ENCODE measurements around the gene ZFYVE28. TPM values are rescaled to one million over a fixed set of nuclear protein-coding genes. Genes with fewer than 3 reads are reported as not detected.

The ZFYVE28 gene
- total RNA-seq, 4 donors from 2014 or later: 8.9 to 19.1 (median 16.4) TPM

- Histone ChIP-seq H3K9me3 (no peaks in the 10 kb centered on the region), H3K27me3 (no peaks in the 10 kb centered on the region), H3K4me3 (replicated peaks in 1 of 3) (no peak overlapping the region), H3K4me1 (no peaks in the 10 kb centered on the region), H3K36me3 (no peaks in the 10 kb centered on the region), H3K27ac (no peak overlapping the region)
- intact Hi-C loops (cut with DNase I): no loop called here
- TF ChIP-seq, protein P1, sequence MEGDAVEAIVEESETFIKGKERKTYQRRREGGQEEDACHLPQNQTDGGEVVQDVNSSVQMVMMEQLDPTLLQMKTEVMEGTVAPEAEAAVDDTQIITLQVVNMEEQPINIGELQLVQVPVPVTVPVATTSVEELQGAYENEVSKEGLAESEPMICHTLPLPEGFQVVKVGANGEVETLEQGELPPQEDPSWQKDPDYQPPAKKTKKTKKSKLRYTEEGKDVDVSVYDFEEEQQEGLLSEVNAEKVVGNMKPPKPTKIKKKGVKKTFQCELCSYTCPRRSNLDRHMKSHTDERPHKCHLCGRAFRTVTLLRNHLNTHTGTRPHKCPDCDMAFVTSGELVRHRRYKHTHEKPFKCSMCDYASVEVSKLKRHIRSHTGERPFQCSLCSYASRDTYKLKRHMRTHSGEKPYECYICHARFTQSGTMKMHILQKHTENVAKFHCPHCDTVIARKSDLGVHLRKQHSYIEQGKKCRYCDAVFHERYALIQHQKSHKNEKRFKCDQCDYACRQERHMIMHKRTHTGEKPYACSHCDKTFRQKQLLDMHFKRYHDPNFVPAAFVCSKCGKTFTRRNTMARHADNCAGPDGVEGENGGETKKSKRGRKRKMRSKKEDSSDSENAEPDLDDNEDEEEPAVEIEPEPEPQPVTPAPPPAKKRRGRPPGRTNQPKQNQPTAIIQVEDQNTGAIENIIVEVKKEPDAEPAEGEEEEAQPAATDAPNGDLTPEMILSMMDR (IDR thresholded peaks at IDR 0.05): no peak
- TF ChIP-seq POLR2A (IDR thresholded peaks at IDR 0.05): no peak
- DNase-seq: no peak
- 81 to 88% methylated on average over 3 of the region's 9 CpGs for WGBS, 2 donors
Observed at GRCh38 chr4:2290488-2290887, 128.0 kb downstream of the ZFYVE28 start.

DNA sequence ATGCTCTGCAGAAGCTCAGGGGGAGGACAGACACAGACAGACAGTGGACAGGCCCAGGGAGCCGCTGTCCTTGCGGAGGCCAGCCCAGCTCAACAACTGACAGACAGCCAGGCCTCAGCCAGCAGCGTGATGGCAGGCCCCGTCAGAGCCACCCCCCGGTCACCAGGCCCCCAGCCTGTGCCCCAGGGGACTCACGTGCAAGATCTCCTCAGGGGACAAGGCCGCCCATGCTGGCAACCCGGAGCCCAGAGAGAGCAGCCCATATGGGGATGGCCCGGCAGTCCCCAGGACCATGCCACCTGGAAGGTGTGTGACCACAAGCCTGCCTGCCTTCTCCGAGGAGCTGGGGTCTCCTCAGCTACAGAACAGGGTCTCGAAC is 128.5 kb downstream of the ZFYVE28 start:
- H3K36me3 ChIP-seq: no peaks in the 10 kb centered on the region
- 92 to 100% methylated on average over 1 to 6 of the region's 11 CpGs for WGBS, 2 donors
- intact Hi-C loops (cut with DNase I): no loop called here
- DNase-seq: no peak
- H3K9me3 ChIP-seq: no peaks in the 10 kb centered on the region
- no peak overlapping the region for H3K4me3 ChIP-seq (replicated peaks in 1 of 3)
- H3K27ac ChIP-seq: no peak overlapping the region
- H3K27me3 ChIP-seq: no peaks in the 10 kb centered on the region
- H3K4me1 ChIP-seq: no peaks in the 10 kb centered on the region
- TF ChIP-seq, protein P1 (IDR thresholded peaks at IDR 0.05): no peak
- no peak for TF ChIP-seq POLR2A (IDR thresholded peaks at IDR 0.05)

DNA sequence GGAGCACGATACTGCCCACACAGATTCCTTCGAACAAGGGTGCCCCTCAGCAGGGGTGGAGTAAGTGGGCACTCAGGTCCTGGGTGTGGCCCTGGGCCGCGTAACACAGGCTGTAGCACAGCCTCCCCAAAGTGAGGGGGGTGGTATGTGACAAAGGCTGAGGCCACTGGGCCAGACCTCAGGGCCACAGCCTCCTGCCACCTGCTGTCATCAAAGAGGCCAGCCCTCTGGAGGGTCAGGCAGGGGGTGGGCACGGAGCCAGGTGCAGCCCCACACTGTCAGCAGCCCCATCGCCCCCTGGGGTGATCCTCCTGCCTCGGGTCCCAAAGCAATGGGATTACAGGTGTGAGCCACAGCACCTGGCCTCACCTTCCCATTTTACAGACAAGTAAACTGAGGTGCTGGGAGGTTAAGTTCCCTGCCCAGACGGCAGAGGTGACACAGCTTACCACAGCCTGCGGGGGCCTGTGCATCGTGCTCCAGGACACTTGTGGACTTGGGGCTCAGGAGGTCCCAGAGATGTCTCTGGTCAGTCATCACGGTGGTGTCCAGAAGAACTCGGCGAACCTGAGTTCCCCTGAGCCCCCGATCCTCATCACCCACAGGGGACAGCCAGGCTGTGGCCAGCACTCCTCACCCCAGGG is 129.0 kb downstream of the ZFYVE28 start:
- Histone ChIP-seq H3K27me3 (no peaks in the 10 kb centered on the region), H3K4me3 (replicated peaks in 1 of 3) (no peak overlapping the region), H3K4me1 (no peaks in the 10 kb centered on the region), H3K36me3 (no peaks in the 10 kb centered on the region), H3K9me3 (no peaks in the 10 kb centered on the region), H3K27ac (no peak overlapping the region)
- 93 to 94% methylated on average over 9 to 10 of the region's 14 CpGs for WGBS, 2 donors
- TF ChIP-seq, protein P1 (IDR thresholded peaks at IDR 0.05): no peak
- no peak for TF ChIP-seq POLR2A (IDR thresholded peaks at IDR 0.05)
- DNase-seq: peak in 1 of 2 donors; percentile 1
- intact Hi-C loops (cut with DNase I): no loop called here

GRCh38 chr4:2288051-2288541 is 130.3 kb downstream of the ZFYVE28 start:
- Histone ChIP-seq H3K4me3 (replicated peaks in 1 of 3) (no peak overlapping the region), H3K36me3 (no peaks in the 10 kb centered on the region), H3K27ac (no peak overlapping the region), H3K9me3 (no peaks in the 10 kb centered on the region), H3K27me3 (no peaks in the 10 kb centered on the region), H3K4me1 (no peaks in the 10 kb centered on the region)
- WGBS, 2 donors: 89 to 93% methylated on average over 6 to 9 of the region's 10 CpGs
- intact Hi-C loops (cut with DNase I): no loop called here
- TF ChIP-seq POLR2A (IDR thresholded peaks at IDR 0.05): no peak
- DNase-seq: peak in 1 of 2 donors; percentile 1

DNA sequence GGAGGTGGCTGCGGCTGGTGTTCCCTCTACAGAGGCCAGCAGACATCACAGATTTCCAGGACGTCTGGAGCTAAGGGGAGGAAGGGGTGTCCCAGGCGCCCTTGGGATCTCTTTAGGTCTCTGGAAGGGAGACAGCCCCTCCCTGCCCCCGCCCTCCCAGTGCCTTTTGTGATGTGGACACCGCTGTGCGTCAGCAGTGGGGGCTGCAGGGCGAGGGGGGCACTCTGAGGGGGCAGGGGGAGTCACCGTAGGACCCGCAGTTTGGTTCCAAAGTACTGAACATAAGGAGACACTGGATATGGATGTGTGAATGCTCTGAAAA is 130.9 kb downstream of the ZFYVE28 start:
- Histone ChIP-seq H3K4me3 (replicated peaks in 1 of 3) (no peak overlapping the region), H3K27me3 (no peaks in the 10 kb centered on the region), H3K36me3 (no peaks in the 10 kb centered on the region), H3K27ac (no peak overlapping the region), H3K9me3 (no peaks in the 10 kb centered on the region), H3K4me1 (no peaks in the 10 kb centered on the region)
- TF ChIP-seq, protein P1 (IDR thresholded peaks at IDR 0.05): no peak
- TF ChIP-seq POLR2A (IDR thresholded peaks at IDR 0.05): no peak
- WGBS, 2 donors: 85 to 93% methylated on average over 9 of the region's 9 CpGs
- peak in 1 of 2 donors; percentile 1 for DNase-seq
- intact Hi-C loops (cut with DNase I): no loop called here
